Thymus (tissue), 11 donors: ENCODE results near the gene ACTN1. TPM values are rescaled to one million over a fixed set of nuclear protein-coding genes. Genes with fewer than 3 reads are reported as not detected.

Experiments used
- DNase-seq, 9 donors: peaks; one replicate each; pipeline ENCODE4 v3.0.0-alpha.2; 2013; ENCODE audit warnings: low spot score in 9 of 9, low read depth in 6 of 9, missing footprints in 1 of 9
- H3K27ac ChIP-seq, 2 donors: one replicate each; pipeline ENCODE4 v1.5.1; 2013; ENCODE audit warnings: control low read depth in 1 of 2, low read depth in 1 of 2, low read length in 1 of 2, mild to moderate bottlenecking in 1 of 2, moderate library complexity in 1 of 2
- H3K27me3 ChIP-seq, 2 donors: one replicate each; pipeline ENCODE4 v1.5.1; 2013; ENCODE audit warnings: low read length in 1 of 2; ENCODE audit not compliant: control insufficient read depth in 2 of 2, insufficient read depth in 1 of 2
- H3K36me3 ChIP-seq, 2 donors: one replicate each; pipeline ENCODE4 v1.5.1; 2013; ENCODE audit warnings: low read length in 1 of 2, mild to moderate bottlenecking in 1 of 2, moderate library complexity in 1 of 2; ENCODE audit not compliant: control insufficient read depth in 2 of 2, insufficient read depth in 2 of 2
- H3K4me1 ChIP-seq, 2 donors: one replicate each; pipeline ENCODE4 v1.5.1; 2013; ENCODE audit warnings: low read length in 2 of 2; ENCODE audit not compliant: control insufficient read depth in 2 of 2, insufficient read depth in 2 of 2
- H3K4me3 ChIP-seq, 2 donors: one replicate each; pipeline ENCODE4 v1.5.1; 2013; ENCODE audit warnings: low read length in 2 of 2, control low read depth in 1 of 2, mild to moderate bottlenecking in 1 of 2
- H3K9me3 ChIP-seq, 2 donors: one replicate each; pipeline ENCODE4 v1.5.1; 2013; ENCODE audit warnings: low read length in 1 of 2, mild to moderate bottlenecking in 1 of 2; ENCODE audit not compliant: control insufficient read depth in 2 of 2, insufficient read depth in 1 of 2
- WGBS: extraction: QIAGEN DNeasy Blood & Tissue Kit; methylation state at CpG from one replicate; pipeline ENCODE4 v1.1.7; 2013; 5-methylcytosine and 5-hydroxymethylcytosine counted together
- polyA plus RNA-seq: library from polyadenylated mRNA; stranded (reverse); fragments of 200-250 nt; gene quantifications from one replicate; pipeline ENCODE4 v1.2.3, GENCODE V29; 2013
- total RNA-seq: library from RNA; stranded (reverse); fragments of 120-200 nt; gene quantifications from one replicate; pipeline ENCODE4 v1.2.4, GENCODE V29; 2013
- donor health status: healthy.

The ACTN1 gene
- total and polyA plus RNA-seq, 2 donors: 21.6 to 59.3 TPM

DNA sequence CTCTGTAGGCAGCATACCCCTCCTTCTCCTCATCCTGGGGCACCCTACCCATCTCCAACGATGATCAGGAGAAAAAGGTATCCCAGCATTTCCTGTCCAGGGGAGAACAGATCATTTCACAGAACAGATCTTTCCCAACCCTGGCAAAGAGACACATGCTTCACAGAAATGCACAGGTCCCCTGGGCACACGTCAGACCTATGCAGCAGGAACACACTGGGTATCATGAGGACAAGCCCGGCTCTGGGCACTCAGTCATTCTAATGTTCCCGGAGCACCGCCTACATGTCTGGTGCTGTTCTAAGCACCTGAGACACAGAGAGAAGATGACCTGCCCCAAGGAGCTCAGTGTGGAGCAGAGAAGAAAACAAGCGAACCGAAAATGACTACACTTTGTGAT lies 56.2 kb downstream of the ACTN1 start:
- Histone ChIP-seq H3K27me3 (no peaks in the 10 kb centered on the region), H3K9me3 (peaks cover 3 to 22% of the 10 kb centered on the region in 2 donors), H3K4me3 (no peak overlapping the region), H3K4me1 (peaks cover under 1 to 50% of the 10 kb centered on the region in 2 donors), H3K36me3 (peaks cover 0 to 3% of the 10 kb centered on the region in 2 donors), H3K27ac (no peak overlapping the region)
- WGBS: 93% methylated on average over 7 of the region's 7 CpGs
- no peak for DNase-seq

DNA sequence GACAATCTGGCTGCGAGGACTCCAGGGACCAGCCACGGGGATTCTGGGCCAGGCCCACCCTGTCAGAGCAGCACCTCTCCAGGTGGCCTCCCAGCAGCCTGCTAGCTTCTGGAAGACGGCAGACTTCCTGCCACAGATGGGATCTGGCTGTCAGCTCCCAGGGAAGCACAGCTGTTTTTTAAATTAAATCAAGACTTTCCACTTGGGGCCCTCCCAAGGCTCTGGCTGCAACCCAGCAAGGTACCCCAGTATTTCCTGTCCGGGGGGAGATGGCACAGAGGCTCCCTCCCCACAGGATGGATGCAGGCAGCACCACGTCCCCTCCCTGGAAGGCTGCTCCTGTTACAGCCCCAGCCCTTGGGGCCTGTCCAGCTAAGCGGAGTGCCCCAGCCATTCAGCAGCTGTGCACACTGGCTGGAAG lies 56.9 kb downstream of the ACTN1 start:
- Histone ChIP-seq H3K27me3 (no peaks in the 10 kb centered on the region), H3K36me3 (peaks cover 0 to 3% of the 10 kb centered on the region in 2 donors), H3K9me3 (peaks cover 3 to 18% of the 10 kb centered on the region in 2 donors), H3K4me3 (no peak overlapping the region), H3K4me1 (peaks cover 0 to 45% of the 10 kb centered on the region in 2 donors), H3K27ac (no peak overlapping the region)
- DNase-seq: no peak
- WGBS: 86% methylated on average over 6 of the region's 6 CpGs

DNA sequence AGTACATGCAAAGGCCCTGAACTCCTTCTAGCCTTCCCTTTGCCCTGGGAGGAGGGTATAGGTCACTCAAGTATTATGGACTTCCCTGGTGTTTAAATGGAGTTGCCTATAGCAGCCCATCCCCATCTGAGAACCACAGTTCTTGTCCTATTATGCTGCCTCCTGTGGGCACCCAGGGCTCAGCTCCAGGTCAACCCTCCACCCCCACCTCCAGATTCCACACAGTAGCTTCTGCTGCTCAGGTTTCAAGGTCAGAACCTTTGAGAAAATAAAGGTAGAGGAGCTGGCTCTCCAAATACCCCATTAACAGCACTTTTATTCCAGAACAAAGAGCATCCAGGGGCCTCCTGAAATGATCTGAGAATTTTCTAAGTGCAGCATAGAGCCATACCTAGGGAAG lies 57.4 kb downstream of the ACTN1 start:
- H3K27me3 ChIP-seq: no peaks in the 10 kb centered on the region
- DNase-seq: no peak
- no peak overlapping the region for H3K4me3 ChIP-seq
- no peak overlapping the region for H3K27ac ChIP-seq
- H3K4me1 ChIP-seq: peaks cover 0 to 45% of the 10 kb centered on the region in 2 donors
- H3K36me3 ChIP-seq: peaks cover 0 to 3% of the 10 kb centered on the region in 2 donors
- H3K9me3 ChIP-seq: peaks cover 3 to 17% of the 10 kb centered on the region in 2 donors

GRCh38 chr14:68921049-68921448 lies 58.1 kb downstream of the ACTN1 start:
- 97% methylated on average over 9 of the region's 9 CpGs for WGBS

GRCh38 chr14:68919129-68919927 lies 59.8 kb downstream of the ACTN1 start:
- H3K36me3 ChIP-seq: peaks cover 3 to 4% of the 10 kb centered on the region in 2 donors
- H3K27me3 ChIP-seq: no peaks in the 10 kb centered on the region
- no peak overlapping the region for H3K4me3 ChIP-seq
- 97% methylated on average over 8 of the region's 8 CpGs for WGBS
- H3K9me3 ChIP-seq: peaks cover 0 to 6% of the 10 kb centered on the region in 2 donors
- peaks cover 0 to 40% of the 10 kb centered on the region in 2 donors for H3K4me1 ChIP-seq
- no peak overlapping the region for H3K27ac ChIP-seq
- DNase-seq: no peak

More at GRCh38 chr14:68921049-68921448, 58.1 kb downstream of the ACTN1 start:
- DNase-seq: no peak
- peaks cover 3 to 4% of the 10 kb centered on the region in 2 donors for H3K36me3 ChIP-seq
- H3K4me1 ChIP-seq: peaks cover 0 to 45% of the 10 kb centered on the region in 2 donors
- no peak overlapping the region for H3K4me3 ChIP-seq
- no peak overlapping the region for H3K27ac ChIP-seq
- H3K27me3 ChIP-seq: no peaks in the 10 kb centered on the region
- peaks cover 3 to 11% of the 10 kb centered on the region in 2 donors for H3K9me3 ChIP-seq

DNA sequence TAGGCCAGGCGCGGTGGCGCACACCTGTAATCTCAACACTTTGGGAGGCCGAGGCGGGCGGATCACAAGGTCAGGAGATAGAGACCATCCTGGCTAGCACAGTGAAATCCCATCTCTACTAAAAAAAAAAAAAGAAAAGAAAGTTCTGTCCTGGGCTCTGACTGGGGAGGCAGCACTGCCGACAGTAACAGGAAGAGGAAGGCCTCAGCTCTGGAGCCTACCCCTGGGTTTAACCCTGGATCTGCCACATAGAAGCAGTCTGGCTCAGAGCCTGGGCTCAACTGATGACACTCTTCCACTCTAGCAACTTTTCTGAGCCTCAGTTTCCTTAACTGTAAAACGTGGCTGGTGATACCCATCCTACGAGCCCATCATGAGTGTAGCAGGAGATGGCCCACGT lies 60.5 kb downstream of the ACTN1 start:
- Histone ChIP-seq H3K27ac (no peak overlapping the region), H3K4me3 (no peak overlapping the region), H3K9me3 (peaks cover 0 to 6% of the 10 kb centered on the region in 2 donors), H3K27me3 (no peaks in the 10 kb centered on the region), H3K36me3 (peaks cover 4% of the 10 kb centered on the region in 2 donors), H3K4me1 (peaks cover 0 to 33% of the 10 kb centered on the region in 2 donors)
- 88% methylated on average over 10 of the region's 10 CpGs for WGBS
- DNase-seq: no peak

- H3K27ac ChIP-seq: no peak overlapping the region
- peaks cover 4 to 8% of the 10 kb centered on the region in 2 donors for H3K36me3 ChIP-seq
- 95% methylated on average over 11 of the region's 11 CpGs for WGBS
- no peak for DNase-seq
- H3K9me3 ChIP-seq: peaks cover 0 to 6% of the 10 kb centered on the region in 2 donors
- no peaks in the 10 kb centered on the region for H3K27me3 ChIP-seq
- H3K4me3 ChIP-seq: no peak overlapping the region
- peaks cover 0 to 19% of the 10 kb centered on the region in 2 donors for H3K4me1 ChIP-seq
These were observed 62.7 kb downstream of the ACTN1 start for GRCh38 chr14:68916358-68916941.

GRCh38 chr14:68913516-68913915 lies 65.6 kb downstream of the ACTN1 start:
- no peaks in the 10 kb centered on the region for H3K27me3 ChIP-seq
- peaks cover 6 to 7% of the 10 kb centered on the region in 2 donors for H3K36me3 ChIP-seq
- H3K27ac ChIP-seq: no peak overlapping the region
- no peak for DNase-seq
- 97% methylated on average over 3 of the region's 3 CpGs for WGBS
- peaks cover 0 to 4% of the 10 kb centered on the region in 2 donors for H3K4me1 ChIP-seq
- no peak overlapping the region for H3K4me3 ChIP-seq
- H3K9me3 ChIP-seq: peaks cover 0 to 6% of the 10 kb centered on the region in 2 donors

GRCh38 chr14:68911594-68912227 lies 67.4 kb downstream of the ACTN1 start:
- 55% methylated on average over 12 of the region's 12 CpGs for WGBS
- peaks cover 7 to 11% of the 10 kb centered on the region in 2 donors for H3K36me3 ChIP-seq
- H3K27ac ChIP-seq: no peak overlapping the region
- H3K27me3 ChIP-seq: no peaks in the 10 kb centered on the region
- peaks cover 0 to 4% of the 10 kb centered on the region in 2 donors for H3K4me1 ChIP-seq
- no peak overlapping the region for H3K4me3 ChIP-seq
- DNase-seq: peak; percentile 49 to 91 (median 74)
- peaks cover 0 to 6% of the 10 kb centered on the region in 2 donors for H3K9me3 ChIP-seq
